ENCODE measurements around the gene OR7G1.
"Not testable (repeated sequence)": the region's sequence is repeated elsewhere in the genome, so short reads cannot be mapped to it uniquely, and the experiment has no call there.

Gene OR7G1

GRCh38 chr19:9076901-9077300, 38.7 kb downstream of the OR7G1 start:
- no peak for DNase-seq

- DNase-seq: peak; percentile 78
Observed at GRCh38 chr19:9075064-9075949, 40.3 kb downstream of the OR7G1 start.

- DNase-seq: no peak
Observed at GRCh38 chr19:9073806-9074205, 41.8 kb downstream of the OR7G1 start.

GRCh38 chr19:9071720-9072119, 43.8 kb downstream of the OR7G1 start:
- not testable (repeated sequence) for DNase-seq

GRCh38 chr19:9070066-9070465, 45.5 kb downstream of the OR7G1 start:
- no peak for DNase-seq

- no peak for DNase-seq
Observed at GRCh38 chr19:9065457-9066014, 50.0 kb downstream of the OR7G1 start.

Data from NCI-H446 treated with DMSO at 0.1 percent for 48 hours (cell line).